Nephron (organoid): ENCODE data around the gene ZEB2.

Source experiments
- H3K27ac Mint-ChIP-seq, 3 experiments: 2 replicates each; pipeline ENCODE4 v1.8.0; 2020; ENCODE audit warnings: mixed read lengths in 3 of 3, mild to moderate bottlenecking in 2 of 3, moderate library complexity in 1 of 3
- H3K27me3 Mint-ChIP-seq: 2 replicates; pipeline ENCODE4 v1.8.0; 2021; ENCODE audit warnings: low read depth, mild to moderate bottlenecking, moderate library complexity, mixed read lengths
- H3K36me3 Mint-ChIP-seq: 2 replicates; pipeline ENCODE4 v1.8.0; 2020; ENCODE audit warnings: low read depth, mixed read lengths
- H3K4me1 Mint-ChIP-seq: 2 replicates; pipeline ENCODE4 v1.8.0; 2020; ENCODE audit warnings: mixed read lengths
- H3K4me3 Mint-ChIP-seq, 3 experiments: 2 replicates each; pipeline ENCODE4 v1.8.0; 2020; ENCODE audit warnings: mild to moderate bottlenecking in 3 of 3, mixed read lengths in 3 of 3, moderate library complexity in 2 of 3
- H3K9me3 Mint-ChIP-seq: 2 replicates; pipeline ENCODE4 v1.8.0; 2020; ENCODE audit warnings: mixed read lengths
- TF ChIP-seq, protein P1 (sequence below), 3 experiments: fragments of 200-600 bp; sonication (generic); IDR thresholded peaks; one replicate each; pipeline ENCODE4 v1.5.0; 2021; ENCODE audit warnings: antibody characterized with exemption in 3 of 3; ENCODE audit not compliant: unreplicated experiment in 3 of 3

ZEB2 gene

DNA sequence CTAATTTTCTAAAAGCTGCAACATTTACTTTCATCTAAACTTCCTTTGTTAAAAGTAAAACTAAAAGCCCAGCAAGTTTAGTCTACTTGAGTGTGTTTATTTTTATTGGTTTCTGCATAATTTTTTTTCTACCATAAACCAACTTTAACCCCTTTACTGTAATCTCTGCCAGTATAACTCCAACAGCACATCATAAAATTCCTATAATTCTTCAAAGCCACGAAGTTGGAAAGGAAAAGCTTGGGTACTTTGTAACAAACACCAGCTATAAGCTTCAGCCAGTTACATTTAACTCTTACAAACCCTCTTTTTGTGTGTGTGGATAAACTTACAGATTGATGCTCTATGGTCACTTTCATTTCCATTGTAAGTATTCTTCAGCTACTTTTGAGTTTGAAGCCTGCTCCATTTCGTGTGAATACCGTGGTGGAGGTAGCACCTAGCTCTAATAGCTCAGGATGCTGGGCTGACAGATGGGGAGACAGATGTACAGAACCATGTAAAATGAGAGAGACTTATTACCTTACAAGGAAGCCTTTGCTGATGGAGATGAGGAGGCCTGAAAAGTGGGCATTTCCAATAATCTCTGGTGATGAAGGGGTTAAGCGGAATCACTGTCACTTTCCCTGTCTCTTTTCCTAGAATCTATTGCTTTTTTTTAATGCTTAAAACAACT is 42.5 kb downstream of the ZEB2 start:
- H3K27me3 Mint-ChIP-seq, result no peaks in the 10 kb centered on the region
- TF ChIP-seq, protein P1, sequence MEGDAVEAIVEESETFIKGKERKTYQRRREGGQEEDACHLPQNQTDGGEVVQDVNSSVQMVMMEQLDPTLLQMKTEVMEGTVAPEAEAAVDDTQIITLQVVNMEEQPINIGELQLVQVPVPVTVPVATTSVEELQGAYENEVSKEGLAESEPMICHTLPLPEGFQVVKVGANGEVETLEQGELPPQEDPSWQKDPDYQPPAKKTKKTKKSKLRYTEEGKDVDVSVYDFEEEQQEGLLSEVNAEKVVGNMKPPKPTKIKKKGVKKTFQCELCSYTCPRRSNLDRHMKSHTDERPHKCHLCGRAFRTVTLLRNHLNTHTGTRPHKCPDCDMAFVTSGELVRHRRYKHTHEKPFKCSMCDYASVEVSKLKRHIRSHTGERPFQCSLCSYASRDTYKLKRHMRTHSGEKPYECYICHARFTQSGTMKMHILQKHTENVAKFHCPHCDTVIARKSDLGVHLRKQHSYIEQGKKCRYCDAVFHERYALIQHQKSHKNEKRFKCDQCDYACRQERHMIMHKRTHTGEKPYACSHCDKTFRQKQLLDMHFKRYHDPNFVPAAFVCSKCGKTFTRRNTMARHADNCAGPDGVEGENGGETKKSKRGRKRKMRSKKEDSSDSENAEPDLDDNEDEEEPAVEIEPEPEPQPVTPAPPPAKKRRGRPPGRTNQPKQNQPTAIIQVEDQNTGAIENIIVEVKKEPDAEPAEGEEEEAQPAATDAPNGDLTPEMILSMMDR (IDR thresholded peaks at IDR 0.05; ENCODE audit: unreplicated experiment in 3 of 3), result no peak
- H3K4me1 Mint-ChIP-seq, result peaks cover 67% of the 10 kb centered on the region
- no peaks in the 10 kb centered on the region for H3K9me3 Mint-ChIP-seq
- H3K27ac Mint-ChIP-seq, result peak overlapping the region; percentile 74 to 85 (median 83)
- H3K4me3 Mint-ChIP-seq, result no peak overlapping the region
- H3K36me3 Mint-ChIP-seq, result peaks cover 6% of the 10 kb centered on the region

DNA sequence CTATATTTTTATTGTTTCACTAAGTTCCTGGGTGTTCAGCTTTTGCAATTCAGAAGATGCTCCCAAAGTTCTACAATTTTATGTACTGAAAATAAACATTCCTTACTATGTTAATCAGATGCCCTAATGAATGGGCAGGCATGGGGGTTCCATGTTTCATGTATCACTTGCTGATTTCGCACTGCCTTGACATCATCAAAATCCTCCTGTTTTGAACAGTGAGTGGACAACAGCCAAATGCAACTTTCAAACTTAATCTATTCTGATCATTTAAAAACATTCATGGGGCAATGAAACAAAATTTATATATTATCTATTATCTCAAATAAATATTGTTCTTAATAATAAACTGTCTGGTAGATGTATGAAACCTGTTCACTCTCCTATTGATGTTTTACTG is 43.2 kb downstream of the ZEB2 start:
- peaks cover 59% of the 10 kb centered on the region for H3K4me1 Mint-ChIP-seq
- no peaks in the 10 kb centered on the region for H3K36me3 Mint-ChIP-seq
- no peaks in the 10 kb centered on the region for H3K27me3 Mint-ChIP-seq
- H3K4me3 Mint-ChIP-seq, result no peak overlapping the region
- TF ChIP-seq, protein P1 (IDR thresholded peaks at IDR 0.05; ENCODE audit: unreplicated experiment in 3 of 3), result no peak
- no peaks in the 10 kb centered on the region for H3K9me3 Mint-ChIP-seq
- H3K27ac Mint-ChIP-seq, result peak overlapping the region; percentile 56 to 63 (median 60)

DNA sequence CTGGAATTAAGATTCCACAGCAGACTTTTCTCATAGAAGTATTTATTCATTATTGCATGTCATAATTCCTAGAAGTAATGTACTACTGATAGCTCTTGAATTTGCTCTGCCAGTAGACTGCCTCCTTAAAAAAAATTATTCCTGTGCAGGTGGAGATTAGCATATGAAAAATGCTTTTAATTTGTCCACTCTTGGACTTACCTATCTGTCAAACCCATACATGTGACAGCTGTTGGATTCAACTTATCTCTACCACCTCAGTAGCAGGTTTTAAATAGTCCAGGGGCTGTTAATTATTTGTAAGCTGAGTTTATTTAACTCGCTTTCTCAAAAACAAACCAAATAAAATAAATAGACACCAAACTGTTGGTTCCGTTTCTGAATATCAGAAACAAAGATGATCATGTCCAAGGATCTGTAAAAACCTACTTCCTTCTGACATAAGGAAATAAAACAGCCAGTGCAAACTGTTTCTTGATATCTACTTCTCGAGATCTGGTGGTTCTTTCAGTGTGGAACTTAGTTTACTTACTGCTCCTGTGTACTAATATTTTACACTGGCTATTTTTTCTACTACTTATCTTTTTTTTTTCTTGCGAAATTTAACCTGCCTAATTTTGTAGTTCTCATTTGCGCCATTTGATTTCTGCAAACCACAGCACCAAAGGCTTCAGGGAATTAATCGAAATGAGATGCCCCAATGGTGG is 44.2 kb downstream of the ZEB2 start:
- no peaks in the 10 kb centered on the region for H3K27me3 Mint-ChIP-seq
- peaks cover 52% of the 10 kb centered on the region for H3K4me1 Mint-ChIP-seq
- no peaks in the 10 kb centered on the region for H3K9me3 Mint-ChIP-seq
- peak overlapping the region; percentile 56 to 63 (median 60) for H3K27ac Mint-ChIP-seq
- TF ChIP-seq, protein P1 (IDR thresholded peaks at IDR 0.05; ENCODE audit: unreplicated experiment in 3 of 3), result no peak
- H3K36me3 Mint-ChIP-seq, result no peaks in the 10 kb centered on the region
- H3K4me3 Mint-ChIP-seq, result no peak overlapping the region

DNA sequence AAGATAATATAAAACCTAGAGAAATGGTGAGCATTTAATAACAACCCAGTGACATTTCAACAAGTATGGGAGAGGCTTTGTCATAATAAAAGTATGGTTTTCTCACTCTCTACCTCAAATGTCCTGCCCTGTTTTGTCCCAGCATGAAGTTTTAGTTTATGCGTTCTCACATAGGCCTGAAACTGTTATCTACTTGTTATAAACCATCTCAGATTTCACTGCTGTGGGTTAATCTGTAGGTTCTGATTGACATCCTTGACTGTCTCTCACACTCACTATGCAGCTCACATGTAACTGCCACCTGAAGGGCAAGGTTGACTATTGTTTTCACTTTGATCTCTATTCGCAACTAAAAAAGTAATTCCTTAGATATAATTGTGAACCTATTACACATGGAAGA is 44.9 kb downstream of the ZEB2 start:
- Mint-ChIP-seq H3K4me1 (peaks cover 45% of the 10 kb centered on the region), H3K36me3 (no peaks in the 10 kb centered on the region), H3K9me3 (no peaks in the 10 kb centered on the region), H3K4me3 (no peak overlapping the region), H3K27ac (peak overlapping the region in 1 of 3 experiments; percentile 18), H3K27me3 (no peaks in the 10 kb centered on the region)
- TF ChIP-seq, protein P1 (IDR thresholded peaks at IDR 0.05; ENCODE audit: unreplicated experiment in 3 of 3), result no peak

DNA sequence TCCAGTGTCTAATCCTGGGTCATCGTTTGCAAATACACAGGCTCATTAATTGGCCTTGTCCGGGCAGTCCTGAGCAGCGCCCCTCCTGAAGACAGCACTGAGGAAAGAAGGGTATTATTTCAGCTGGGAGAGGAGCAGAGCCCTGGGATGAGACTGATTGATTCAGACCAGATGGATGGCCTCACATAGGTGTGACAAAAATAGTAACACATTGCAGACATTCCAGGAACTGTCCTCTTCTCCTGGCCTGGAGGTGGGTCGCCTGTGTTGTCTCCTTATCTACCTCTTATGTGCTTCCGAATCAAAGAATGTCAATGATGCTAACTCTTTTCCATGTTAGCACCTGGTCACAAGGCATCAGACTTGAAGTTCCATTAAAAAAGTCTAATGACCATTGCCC is 45.9 kb downstream of the ZEB2 start:
- Mint-ChIP-seq H3K4me3 (no peak overlapping the region), H3K36me3 (no peaks in the 10 kb centered on the region), H3K27ac (no peak overlapping the region), H3K27me3 (no peaks in the 10 kb centered on the region), H3K9me3 (no peaks in the 10 kb centered on the region), H3K4me1 (peaks cover 42% of the 10 kb centered on the region)
- TF ChIP-seq, protein P1 (IDR thresholded peaks at IDR 0.05; ENCODE audit: unreplicated experiment in 3 of 3), result no peak
